HG02571 (cell line): ENCODE data around the gene ENTPD1.
A peak's percentile ranks its signal among the peaks of the same experiment; 100 is the strongest.
"Not testable (repeated sequence)": the region's sequence is repeated elsewhere in the genome, so short reads cannot be mapped to it uniquely, and the experiment has no call there.

ENCODE experiments used
- ATAC-seq: cut with Tn5 transposase; IDR thresholded peaks from one replicate; pipeline ENCODE4 v1.9.1; 2021; ENCODE audit warnings: mild to moderate bottlenecking, moderate library complexity; ENCODE audit not compliant: unreplicated experiment

Gene ENTPD1

GRCh38 chr10:95756809-95757684 is 1.1 kb downstream of the ENTPD1 start:
- no peak for ATAC-seq

DNA sequence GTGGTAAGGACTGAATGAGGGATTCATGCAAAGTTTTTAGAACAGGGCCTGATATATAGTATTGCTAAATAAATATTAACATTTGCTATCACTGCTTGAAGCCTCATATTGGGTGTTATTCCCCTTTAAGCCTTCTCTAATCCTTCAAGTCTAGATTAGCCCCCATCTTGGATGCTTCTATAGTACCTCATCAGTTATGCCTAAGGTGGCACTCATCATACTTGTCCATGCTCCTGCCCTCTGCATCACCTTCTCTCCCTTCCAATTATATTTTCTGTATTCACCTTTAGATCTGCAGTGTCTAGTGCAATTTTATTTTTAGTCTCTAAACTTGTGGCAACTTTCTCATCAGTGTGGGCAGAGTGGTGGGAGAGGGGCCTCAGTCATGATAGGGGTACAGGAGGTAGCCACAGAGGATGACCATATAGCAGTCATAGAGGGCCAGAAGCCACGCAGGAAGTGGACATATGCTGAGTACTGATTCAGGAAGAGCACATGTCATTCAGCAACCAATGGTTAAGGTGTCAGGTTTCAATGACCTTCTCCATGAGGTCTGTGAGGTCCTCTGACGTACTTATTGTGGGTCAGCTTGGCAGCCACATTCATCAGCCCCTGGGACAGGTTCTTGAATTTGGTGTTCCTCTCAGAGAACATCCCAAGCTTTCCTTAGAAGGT is 2.5 kb downstream of the ENTPD1 start:
- peak; percentile 40 for ATAC-seq

DNA sequence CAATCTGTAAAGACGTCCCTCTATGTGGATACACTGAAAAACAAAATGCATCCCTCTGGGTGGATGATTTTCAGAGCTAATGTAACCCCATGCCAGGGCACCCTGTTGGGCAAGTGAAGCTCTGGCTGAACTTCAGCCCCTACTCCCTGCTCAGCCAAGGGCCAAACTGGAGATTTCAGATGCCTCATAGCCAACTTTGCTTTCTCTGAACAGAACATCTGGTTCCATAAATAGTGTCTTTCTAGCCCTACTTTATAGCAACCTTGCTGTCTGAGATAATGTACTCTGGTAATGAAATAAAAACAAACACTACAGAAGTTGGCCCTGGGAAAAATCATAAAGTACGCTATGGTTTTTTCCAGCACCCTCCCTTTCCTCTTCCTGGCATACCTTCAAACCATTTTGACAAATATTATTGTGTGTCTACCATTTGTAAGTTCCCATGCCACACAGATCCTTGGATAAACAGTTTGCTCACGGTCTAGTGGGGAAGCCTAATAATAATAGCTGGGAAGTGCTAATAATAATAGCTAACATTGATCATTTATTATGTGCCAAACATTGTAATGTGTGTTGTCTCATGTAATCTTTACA is 3.4 kb downstream of the ENTPD1 start:
- ATAC-seq, result no peak

- no peak for ATAC-seq
Observed at GRCh38 chr10:95761939-95762492, 6.1 kb downstream of the ENTPD1 start.

DNA sequence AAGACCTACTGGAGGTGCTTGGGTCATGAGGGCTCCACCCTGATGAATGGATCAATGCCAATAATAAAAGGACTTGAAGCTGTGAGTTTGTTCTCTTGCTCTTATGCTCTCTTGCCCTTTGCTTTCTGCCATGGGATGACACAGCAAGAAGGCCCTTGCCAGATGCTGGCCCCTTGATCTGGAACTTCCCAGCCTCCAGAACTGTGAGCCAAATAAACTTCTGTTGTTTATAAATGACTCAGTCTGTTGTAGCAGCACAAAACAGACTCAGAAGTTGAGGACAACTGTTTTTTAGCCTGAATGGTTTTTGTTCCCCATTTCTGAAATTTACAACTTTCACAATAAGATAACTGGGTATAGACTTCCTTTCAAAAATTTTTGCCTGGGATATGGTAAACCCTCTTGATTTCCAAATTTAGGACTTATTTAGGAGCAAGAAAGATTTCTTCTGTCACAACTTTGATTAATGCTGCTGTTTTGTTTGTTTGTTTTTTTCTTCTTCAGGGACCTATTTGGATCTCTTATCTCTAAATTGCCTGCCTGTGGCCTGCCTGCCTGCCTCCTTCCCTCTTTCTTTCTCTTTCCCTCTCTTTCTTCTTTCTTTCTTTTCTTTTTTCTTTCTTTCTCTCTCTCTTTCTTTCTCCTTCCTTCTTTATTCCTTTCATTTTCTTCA is 12.1 kb downstream of the ENTPD1 start:
- peak; percentile 74 for ATAC-seq

DNA sequence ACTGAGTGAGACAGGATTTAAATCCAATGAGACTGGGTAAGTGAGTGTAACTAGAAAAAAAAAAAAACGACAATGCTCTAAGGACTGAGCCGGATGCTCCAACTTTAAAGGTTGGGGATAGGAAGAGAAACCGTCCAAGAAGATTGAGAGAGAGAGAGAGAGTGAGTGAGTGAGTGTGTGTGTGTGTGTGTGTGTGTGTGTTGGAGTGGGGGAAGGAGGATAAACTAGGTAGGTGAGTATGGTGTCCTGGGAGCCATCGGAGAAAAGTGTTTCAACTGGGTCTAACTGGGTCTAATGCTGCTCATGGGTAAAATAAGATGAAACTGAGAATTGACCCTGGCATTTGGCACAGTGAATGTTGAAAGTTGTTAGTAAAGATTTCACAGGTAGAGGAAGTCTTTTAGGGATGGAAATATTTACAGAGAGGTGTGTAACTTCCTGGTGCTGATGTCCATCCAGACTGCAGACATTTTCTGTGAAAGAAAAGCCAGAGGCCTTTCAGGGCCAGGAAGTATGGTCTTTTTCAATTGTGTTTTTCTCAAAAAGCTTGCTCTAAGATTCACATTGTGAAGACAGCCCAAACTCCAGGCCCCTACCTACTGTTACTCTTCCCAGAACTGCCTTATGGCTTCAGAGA is 14.2 kb downstream of the ENTPD1 start:
- no peak for ATAC-seq

DNA sequence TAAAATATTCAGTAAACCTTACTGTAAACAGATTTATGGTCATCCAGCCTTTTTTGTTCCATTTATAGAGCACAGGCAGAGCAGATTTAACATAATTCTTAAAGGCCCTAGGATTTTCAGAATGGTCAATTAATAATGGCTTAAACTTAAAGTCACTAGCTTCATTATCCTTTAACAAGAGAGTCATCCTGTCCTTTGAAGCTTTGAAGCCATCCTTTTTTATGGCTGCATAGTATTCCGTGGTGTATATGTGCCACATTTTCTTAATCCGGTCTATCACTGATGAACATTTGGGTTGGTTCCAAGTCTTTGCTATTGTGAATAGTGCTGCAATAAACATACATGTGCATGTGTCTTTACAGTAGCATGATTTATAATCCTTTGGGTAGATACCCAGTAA is 17.5 kb downstream of the ENTPD1 start:
- ATAC-seq, result not testable (repeated sequence)

DNA sequence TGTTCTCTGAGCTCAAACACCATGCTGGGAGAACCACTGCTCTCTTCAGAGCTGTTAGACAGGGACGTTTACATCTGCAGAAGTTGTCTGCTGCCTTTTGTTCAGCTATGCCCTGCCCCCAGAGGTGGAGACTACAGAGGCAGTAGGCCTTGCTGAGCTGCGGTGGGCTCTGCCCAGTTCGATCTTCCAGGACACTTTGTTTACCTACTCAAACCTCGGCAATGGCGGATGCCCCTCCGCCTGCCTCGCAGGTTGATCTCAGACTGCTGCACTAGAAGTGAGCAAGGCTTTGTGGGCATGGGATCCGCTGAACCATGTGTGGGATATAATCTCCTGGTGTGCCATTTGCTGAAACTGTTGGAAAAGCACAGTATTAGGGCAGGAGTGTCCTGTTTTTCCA is 21.7 kb downstream of the ENTPD1 start:
- not testable (repeated sequence) for ATAC-seq

- ATAC-seq, result no peak
Observed at GRCh38 chr10:95782318-95782717, 26.4 kb downstream of the ENTPD1 start.

GRCh38 chr10:95783741-95784140 is 27.8 kb downstream of the ENTPD1 start:
- peak; percentile 51 for ATAC-seq

DNA sequence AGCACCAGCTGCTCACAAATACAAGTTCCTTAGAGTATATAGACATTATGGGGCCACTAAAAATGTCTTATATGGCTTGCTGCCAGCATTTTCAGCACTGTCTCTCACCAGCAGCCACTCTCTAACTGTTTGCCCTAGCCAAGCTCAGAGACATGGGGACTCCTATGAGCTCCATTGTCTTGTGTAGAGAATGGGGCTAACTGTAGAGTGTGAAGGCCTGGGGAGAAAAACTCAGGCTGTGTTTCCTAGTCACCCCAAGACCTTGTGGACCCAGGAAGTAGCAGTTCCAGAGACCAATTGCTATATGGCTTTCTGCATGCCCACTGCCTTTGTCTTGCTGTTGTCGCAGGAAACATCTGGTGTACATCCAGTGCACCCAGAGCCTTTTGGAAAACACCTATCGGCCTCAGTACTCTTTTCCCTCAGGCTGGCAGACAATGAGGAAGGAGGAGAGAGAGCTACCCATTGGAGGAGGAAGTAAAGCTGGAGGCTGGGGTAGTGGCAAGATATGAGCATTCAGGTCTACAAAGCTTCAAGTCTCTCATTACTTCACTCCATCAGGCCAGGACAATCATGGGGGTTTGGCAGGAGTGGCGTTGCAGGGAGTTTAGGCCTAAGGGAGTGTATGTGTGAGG is 28.4 kb downstream of the ENTPD1 start:
- ATAC-seq, result no peak

DNA sequence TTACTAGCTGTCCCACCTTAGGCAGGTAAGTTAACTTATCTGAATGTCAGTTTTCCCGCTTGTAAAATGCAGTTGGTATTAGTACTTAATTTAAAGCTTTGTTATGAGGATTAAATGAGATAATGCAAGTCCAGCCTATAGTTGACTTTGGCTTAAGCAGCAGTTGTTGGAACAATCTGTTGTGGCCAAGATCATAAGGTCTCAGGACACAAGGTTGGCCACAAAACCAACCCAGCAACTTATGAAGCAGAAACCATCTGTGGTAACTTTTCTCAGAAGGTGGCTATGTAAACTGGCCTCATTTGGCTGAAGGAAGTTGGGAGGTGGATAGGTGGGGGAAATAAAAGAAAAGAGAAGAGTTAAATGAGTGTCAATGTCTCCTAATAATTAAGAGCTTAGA is 29.4 kb downstream of the ENTPD1 start:
- ATAC-seq, result no peak

DNA sequence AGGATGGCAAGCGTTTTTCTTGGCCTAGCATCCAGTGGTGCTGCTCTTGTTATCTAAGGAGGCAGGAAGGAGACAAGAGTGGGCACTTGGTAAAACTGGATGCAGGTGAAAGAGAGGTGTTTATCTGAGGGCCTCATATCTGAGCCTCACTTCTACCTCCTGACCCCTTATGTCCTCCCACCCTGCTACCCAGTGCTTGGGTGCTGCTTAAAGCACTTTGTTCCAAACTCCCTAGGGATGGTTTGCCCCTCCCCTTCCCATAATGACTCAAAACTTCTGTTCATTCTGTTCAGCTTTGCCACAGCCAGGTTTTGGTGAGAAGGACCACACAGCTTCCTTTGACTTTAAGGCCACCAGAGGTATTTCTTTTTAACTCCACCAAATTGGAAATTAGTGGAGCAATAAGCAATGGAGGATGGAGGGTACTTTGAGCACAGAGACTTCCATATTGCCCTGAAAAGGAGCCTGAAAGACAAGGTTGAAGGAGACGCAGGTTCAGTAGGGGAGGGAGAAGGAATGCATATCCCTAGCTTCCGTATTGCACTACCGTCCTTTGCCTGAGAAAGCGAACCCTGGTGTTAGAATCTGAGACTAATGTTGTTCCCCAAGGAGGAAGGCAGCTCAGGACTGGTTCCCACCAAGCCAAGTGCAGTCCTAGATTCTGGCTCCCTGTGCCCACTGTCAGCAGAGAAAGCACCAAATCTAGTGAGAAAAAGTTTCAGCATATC is 30.1 kb downstream of the ENTPD1 start:
- no peak for ATAC-seq

DNA sequence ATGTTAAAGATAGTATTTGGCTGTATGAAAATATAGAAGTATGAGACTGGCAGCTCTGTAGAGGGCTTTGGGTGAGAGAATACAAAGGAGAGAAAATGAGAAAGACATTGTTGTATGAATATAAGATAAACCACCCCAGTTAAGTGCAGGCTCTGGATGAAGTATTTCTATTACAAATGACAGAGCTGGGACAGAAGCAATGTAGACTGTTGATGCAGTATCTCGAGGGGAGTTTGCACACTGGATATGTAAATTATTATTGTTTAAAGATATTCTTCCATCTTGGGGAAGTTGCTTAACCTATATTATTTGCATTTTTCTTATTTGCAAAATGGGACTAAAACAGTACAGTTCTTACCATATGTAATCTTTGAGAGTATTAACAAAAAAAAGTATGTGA is 31.5 kb downstream of the ENTPD1 start:
- ATAC-seq, result no peak

DNA sequence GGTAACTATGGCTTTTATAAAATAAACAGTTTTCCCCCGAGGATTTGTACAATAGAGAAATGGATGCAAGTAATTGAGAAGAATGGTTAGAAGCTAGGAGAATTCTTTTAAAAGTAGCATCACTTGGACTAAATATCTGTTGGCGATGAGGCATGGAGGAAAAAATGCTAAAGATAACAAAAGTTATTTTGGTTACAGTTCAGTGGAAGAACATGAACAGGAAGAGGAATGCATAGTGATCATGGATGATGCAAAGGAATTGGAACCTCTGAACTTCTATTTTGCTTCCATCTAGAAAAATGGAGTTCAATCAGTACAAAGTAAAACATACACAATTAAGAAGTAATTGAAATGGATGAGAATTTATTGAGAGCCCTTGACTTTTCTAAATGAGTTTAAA is 32.9 kb downstream of the ENTPD1 start:
- no peak for ATAC-seq

DNA sequence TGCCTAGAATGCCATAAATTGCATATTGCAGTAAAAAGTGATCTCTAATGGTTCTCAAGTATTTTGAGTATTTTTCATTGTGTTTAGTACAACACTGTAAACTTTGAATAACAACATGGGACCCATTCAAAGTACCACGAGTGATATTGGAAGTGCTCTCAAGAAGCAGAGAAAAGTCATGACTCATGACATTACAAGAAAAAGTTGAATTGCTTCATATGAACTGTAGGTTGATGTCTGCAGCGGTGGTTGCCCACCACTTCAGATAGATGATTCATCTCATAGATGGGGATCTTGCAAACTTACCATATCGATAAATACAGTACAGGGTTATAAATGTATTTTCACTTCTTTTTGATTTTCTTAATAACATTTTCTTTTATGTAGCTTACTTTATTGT is 33.9 kb downstream of the ENTPD1 start:
- no peak for ATAC-seq

- no peak for ATAC-seq
Observed at GRCh38 chr10:95790982-95791381, 35.0 kb downstream of the ENTPD1 start.

- no peak for ATAC-seq
Observed at GRCh38 chr10:95791425-95791979, 35.5 kb downstream of the ENTPD1 start.

- no peak for ATAC-seq
Observed at GRCh38 chr10:95792211-95792780, 36.3 kb downstream of the ENTPD1 start.
